ENCODE measurements around the gene SKIDA1. TPM values are rescaled to one million over a fixed set of nuclear protein-coding genes. Genes with fewer than 3 reads are reported as not detected.

Gene SKIDA1
- total RNA-seq, 1 experiment from 2014 or later = 6.3 TPM

DNA sequence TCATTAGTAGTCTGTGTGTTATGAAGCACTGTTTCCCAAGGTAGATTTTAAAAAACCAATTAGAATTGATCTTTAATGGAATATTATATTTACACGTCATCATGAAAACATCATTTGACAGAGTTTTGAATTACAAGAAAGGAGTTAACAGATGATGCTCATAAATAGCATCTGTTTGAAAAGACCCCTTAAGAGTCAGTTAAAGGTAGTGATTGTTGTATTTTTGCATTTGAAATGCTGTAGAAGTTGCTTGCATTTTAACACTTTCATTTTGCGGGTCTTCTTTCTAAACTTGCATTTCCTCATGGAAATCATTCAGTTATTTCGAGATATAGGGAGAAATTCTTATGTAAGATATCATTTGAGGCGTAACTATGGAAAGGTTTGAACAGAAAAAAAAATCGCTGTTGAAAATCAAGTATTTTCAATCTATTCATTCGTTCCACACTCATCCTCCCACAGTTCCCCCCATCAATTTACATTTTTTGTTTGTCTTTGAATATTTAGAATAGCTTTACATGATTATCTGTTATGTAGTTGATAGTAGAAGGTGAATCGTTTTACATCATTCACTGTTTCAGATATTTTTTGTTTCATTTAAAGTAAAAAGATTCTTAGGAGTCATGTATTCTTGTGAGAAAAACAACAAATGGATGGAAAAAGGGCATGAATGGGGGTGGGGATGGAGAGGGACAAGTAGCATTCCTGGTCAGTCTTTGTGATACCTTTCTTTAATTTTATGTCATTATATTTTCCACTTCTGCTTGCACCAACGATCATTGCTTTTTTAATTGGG lies 3.0 kb upstream of the SKIDA1 start:
- H3K4me1 Mint-ChIP-seq (ENCODE audit: low read depth, unreplicated experiment) = peaks cover 28% of the 10 kb centered on the region
- no peaks in the 10 kb centered on the region for H3K9me3 ChIP-seq
- ChIA-PET CTCF (interaction anchor here (0.7 kb wide), 1 partner anchor 33 kb away, joined by 3 read pairs; no protein-coding TSS in a partner anchor), POLR2A (interaction anchor here (4.4 kb wide), 1 partner anchor 32 kb away, joined by 47 read pairs; no protein-coding TSS in a partner anchor)
- BruUV-seq (replicated peaks) = no TSS peak
- H3K27me3 Mint-ChIP-seq (ENCODE audit: insufficient read depth, unreplicated experiment) = no peaks in the 10 kb centered on the region
- H3K27ac Mint-ChIP-seq (ENCODE audit: unreplicated experiment) = peak overlapping the region; percentile 98
- TF ChIP-seq, protein P1, sequence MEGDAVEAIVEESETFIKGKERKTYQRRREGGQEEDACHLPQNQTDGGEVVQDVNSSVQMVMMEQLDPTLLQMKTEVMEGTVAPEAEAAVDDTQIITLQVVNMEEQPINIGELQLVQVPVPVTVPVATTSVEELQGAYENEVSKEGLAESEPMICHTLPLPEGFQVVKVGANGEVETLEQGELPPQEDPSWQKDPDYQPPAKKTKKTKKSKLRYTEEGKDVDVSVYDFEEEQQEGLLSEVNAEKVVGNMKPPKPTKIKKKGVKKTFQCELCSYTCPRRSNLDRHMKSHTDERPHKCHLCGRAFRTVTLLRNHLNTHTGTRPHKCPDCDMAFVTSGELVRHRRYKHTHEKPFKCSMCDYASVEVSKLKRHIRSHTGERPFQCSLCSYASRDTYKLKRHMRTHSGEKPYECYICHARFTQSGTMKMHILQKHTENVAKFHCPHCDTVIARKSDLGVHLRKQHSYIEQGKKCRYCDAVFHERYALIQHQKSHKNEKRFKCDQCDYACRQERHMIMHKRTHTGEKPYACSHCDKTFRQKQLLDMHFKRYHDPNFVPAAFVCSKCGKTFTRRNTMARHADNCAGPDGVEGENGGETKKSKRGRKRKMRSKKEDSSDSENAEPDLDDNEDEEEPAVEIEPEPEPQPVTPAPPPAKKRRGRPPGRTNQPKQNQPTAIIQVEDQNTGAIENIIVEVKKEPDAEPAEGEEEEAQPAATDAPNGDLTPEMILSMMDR (IDR thresholded peaks at IDR 0.05; ENCODE audit: insufficient read depth in 1 of 2, low read depth in 1 of 2, low read length in 1 of 2, severe bottlenecking in 1 of 2, unreplicated experiment in 1 of 2) = no peak
- no peak for DNase-seq
- peak overlapping the region; percentile 88 for H3K4me3 Mint-ChIP-seq (ENCODE audit: unreplicated experiment)
- H3K27me3 ChIP-seq (replicated peaks; ENCODE audit: control insufficient read depth, insufficient read depth, low read length) = no peaks in the 10 kb centered on the region
- H3K9me3 Mint-ChIP-seq (ENCODE audit: unreplicated experiment) = no peaks in the 10 kb centered on the region
- peaks cover 37% of the 10 kb centered on the region for H3K36me3 Mint-ChIP-seq (ENCODE audit: insufficient read depth, unreplicated experiment)
- intact Hi-C loops (cut with micrococcal nuclease; ENCODE audit: unreplicated experiment) = loop anchor here (5.0 kb wide), 1 partner anchor 431 kb away; no protein-coding TSS in a partner anchor
- H3K4me1 ChIP-seq = peaks cover 30% of the 10 kb centered on the region
- H3K36me3 ChIP-seq (ENCODE audit: control insufficient read depth, insufficient read depth, low read length) = no peaks in the 10 kb centered on the region
- H3K4me3 ChIP-seq (ENCODE audit: low read depth, low read length) = peak overlapping the region; percentile 70

DNA sequence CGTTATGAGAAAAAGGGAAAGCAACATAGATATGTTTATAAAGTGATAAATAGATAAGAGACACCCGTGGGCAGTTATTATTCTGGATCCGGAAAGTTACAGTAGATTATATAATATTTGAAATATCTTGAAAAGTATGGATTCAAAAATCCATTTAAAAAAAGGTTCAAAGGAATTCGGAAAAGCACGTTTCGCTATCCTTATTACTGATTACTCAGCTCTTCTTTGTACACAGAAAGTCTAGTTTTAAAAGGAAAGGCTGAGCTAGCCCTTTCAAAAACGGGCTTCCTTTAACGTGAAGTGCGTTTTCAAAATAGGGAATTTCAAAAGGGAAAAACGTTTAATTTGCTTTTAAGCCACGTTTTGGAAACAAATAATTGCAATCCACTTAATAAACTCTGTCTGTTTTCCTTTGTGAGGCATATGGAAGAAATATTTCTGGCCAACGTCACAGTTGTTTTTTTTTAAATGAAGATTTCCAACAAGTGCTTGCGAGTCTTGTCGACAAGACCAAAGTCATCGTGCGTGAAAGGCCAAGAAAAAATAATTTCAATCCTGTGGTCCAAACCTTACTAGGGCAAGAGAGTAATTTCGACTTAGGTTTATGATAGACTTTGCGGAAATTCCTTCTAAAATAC lies 2.2 kb upstream of the SKIDA1 start:
- Mint-ChIP-seq H3K27me3 (ENCODE audit: insufficient read depth, unreplicated experiment) (no peaks in the 10 kb centered on the region), H3K4me3 (ENCODE audit: unreplicated experiment) (peak overlapping the region; percentile 88), H3K36me3 (ENCODE audit: insufficient read depth, unreplicated experiment) (peaks cover 30% of the 10 kb centered on the region), H3K27ac (ENCODE audit: unreplicated experiment) (peak overlapping the region; percentile 98), H3K4me1 (ENCODE audit: low read depth, unreplicated experiment) (peaks cover 31% of the 10 kb centered on the region), H3K9me3 (ENCODE audit: unreplicated experiment) (no peaks in the 10 kb centered on the region)
- Histone ChIP-seq H3K27me3 (replicated peaks; ENCODE audit: control insufficient read depth, insufficient read depth, low read length) (no peaks in the 10 kb centered on the region), H3K4me1 (peaks cover 35% of the 10 kb centered on the region), H3K9me3 (no peaks in the 10 kb centered on the region), H3K4me3 (ENCODE audit: low read depth, low read length) (peak overlapping the region; percentile 70), H3K36me3 (ENCODE audit: control insufficient read depth, insufficient read depth, low read length) (no peaks in the 10 kb centered on the region)
- no peak for DNase-seq
- TF ChIP-seq, protein P1 (IDR thresholded peaks at IDR 0.05; ENCODE audit: insufficient read depth in 1 of 2, low read depth in 1 of 2, low read length in 1 of 2, severe bottlenecking in 1 of 2, unreplicated experiment in 1 of 2) = no peak
- ChIA-PET POLR2A (interaction anchor here (0.6 to 4.4 kb wide), 4 partner anchors 10 to 477 kb away, joined by 3 to 47 read pairs (median 4); no protein-coding TSS in a partner anchor), CTCF (interaction anchor here (0.6 to 0.9 kb wide), 3 partner anchors 9 to 249 kb away, joined by 3 read pairs; no protein-coding TSS in a partner anchor)
- intact Hi-C loops (cut with micrococcal nuclease; ENCODE audit: unreplicated experiment) = loop anchor here (1.0 to 5.0 kb wide), 3 partner anchors 201 to 430 kb away; no protein-coding TSS in a partner anchor
- BruUV-seq (replicated peaks) = no TSS peak

Measured in Caco-2 (cell line).